ENCODE measurements around the gene TSHR.

- TF ChIP-seq CTCF (IDR thresholded peaks at IDR 0.05; ENCODE audit: poor library complexity) (no peak), EZH2 (IDR thresholded peaks at IDR 0.05; ENCODE audit: borderline replicate concordance) (no peak)
These were observed 28.1 kb upstream of the TSHR start for GRCh38 chr14:80927083-80927989.
